Fibroblast of villous mesenchyme (primary cell): ENCODE results near the gene YRDC. TPM values are rescaled to one million over a fixed set of nuclear protein-coding genes. Genes with fewer than 3 reads are reported as not detected.

Experiments used
- DNase-seq: peaks from one replicate; pipeline ENCODE4 v3.0.0-alpha.2; 2010; ENCODE audit warnings: low read depth
- H3K4me3 ChIP-seq: 2 replicates; pipeline ENCODE4 v1.5.1; 2011; ENCODE audit warnings: low read depth, mild to moderate bottlenecking, low read length
- total RNA-seq: library from RNA; depleted of rRNA; stranded (reverse); fragments of >200 nt; gene quantifications from 2 replicates; pipeline ENCODE4 v1.2.3, GENCODE V29; 2012
- TF ChIP-seq, protein P1 (sequence below): IDR thresholded peaks from 2 replicates; pipeline ENCODE4 v1.5.1; 2012; ENCODE audit warnings: low read depth, mild to moderate bottlenecking, low read length; ENCODE audit not compliant: insufficient read depth

The YRDC gene
- total RNA-seq, 1 donor, result 15.5 TPM

DNA sequence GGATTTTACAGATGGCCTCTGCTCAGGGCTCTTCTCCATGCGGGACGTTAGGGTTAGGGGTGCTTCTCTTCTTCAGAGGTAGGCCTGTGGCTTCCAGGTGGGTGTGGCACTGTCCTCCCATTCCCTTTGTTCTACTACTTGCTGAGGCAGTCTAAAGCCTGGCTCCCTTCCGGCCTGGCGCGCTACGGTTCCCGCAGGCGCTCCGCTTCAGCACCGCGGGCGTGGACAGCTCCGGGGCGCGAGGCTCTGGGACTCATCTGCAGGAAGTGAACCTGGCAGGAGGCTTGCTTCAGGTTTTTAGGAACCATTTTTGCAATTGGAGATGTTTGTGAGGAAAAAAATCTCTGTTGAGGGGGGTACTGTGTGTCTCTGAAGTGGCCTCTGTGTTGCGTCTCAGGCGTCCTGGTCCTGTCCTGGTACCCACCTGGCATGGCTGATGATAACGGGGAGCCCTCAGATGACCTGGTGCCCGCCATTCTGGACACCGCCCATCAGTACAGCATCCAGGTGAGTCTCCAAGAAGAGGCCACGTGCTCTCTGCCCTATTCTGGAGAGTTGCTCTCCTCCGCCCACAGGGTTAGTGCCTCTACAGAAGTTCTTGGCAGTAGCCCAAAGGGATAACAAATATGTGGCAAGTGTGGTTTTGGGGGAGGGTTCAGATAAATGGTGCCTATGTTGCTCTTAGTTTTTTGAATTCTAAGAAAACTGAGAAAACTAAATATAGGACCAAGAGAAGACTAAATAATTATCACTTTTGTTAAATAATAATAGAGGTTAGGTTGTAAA, 12.5 kb downstream of the YRDC start:
- peak; percentile 59 for DNase-seq
- no peak overlapping the region for H3K4me3 ChIP-seq
- TF ChIP-seq, protein P1, sequence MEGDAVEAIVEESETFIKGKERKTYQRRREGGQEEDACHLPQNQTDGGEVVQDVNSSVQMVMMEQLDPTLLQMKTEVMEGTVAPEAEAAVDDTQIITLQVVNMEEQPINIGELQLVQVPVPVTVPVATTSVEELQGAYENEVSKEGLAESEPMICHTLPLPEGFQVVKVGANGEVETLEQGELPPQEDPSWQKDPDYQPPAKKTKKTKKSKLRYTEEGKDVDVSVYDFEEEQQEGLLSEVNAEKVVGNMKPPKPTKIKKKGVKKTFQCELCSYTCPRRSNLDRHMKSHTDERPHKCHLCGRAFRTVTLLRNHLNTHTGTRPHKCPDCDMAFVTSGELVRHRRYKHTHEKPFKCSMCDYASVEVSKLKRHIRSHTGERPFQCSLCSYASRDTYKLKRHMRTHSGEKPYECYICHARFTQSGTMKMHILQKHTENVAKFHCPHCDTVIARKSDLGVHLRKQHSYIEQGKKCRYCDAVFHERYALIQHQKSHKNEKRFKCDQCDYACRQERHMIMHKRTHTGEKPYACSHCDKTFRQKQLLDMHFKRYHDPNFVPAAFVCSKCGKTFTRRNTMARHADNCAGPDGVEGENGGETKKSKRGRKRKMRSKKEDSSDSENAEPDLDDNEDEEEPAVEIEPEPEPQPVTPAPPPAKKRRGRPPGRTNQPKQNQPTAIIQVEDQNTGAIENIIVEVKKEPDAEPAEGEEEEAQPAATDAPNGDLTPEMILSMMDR, result no peak

DNA sequence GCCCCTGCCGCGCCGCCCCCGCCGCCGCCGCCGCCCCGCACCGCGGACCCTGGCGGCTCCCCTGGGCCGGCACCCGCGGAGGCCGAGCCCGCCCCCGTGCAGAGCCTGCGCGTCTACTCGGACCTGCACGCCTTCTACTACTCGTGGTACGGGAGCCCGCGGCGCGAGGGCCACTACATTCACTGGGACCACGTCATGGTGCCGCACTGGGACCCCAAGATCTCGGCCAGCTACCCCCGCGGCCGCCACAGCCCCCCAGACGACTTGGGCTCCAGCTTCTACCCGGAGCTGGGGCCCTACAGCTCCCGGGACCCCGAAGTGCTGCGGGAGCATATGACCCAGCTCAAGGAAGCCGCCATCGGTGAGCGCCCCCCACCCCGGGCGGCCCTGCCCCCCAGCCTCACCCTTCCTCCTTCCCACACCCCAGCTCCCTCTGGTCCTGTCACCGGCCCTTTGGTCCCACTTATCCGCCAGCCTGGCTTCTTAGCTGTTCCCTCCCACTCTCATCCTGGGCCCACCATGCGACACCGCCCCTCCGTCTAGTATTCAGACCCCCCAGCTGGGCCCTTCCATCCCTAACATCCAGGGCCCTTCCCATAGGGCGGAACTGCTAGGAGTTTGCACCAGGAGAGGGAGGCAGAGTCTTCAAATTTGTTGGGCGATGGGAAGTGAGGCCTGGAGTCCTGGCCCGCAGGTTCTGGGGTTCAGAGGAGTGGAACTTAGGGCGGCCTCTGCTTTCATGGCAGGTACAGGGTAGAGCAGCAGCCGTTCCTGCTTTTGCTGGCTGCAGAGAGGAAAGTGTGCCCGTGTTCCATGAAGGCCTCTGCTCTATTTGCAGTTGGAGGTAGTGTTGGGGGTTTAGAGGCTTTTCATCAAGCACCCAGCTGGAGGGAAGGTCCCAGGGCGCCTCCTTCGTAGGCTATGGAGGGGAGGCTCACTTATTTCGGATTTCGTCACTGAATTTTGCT, 13.4 kb downstream of the YRDC start:
- no peak for DNase-seq
- TF ChIP-seq, protein P1, result no peak
- H3K4me3 ChIP-seq, result no peak overlapping the region

DNA sequence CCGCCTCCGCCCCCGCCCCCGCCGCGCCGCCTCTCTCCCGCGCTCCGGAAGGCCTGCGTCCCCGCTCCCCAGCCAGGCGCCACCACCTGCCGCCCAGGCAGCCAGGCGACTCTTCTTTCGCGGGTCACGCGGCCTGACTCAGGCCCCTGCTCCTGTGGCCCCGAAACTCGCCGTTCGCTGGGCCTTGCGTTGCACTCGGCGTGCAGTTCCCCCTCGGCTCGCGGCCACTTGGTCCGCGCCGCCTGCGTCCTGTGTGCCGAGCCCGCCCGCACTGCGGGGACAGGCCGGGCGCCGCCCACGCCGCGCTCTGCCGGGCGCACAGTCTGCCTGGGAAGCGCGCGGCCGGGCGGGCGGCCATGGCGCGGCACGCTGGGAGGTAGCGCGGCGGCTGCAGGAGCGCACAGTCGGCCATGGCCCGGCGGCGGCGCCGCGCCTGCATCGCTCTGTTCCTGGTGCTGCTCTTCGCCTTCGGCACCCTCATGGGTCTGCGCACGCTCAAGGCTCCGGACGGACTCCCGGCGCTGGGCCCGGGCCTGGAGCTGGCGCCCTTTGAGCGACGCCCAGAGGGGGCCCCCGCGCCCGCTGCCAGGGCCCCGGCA, 14.1 kb downstream of the YRDC start, which contains the start of gene MANEAL:
Gene MANEAL, plus strand, starts transcription at position 75 of the 599 bp plus-strand sequence. Its CDS starts 336 bp downstream, at position 411.
- peak within 1 kb of the TSS; percentile 49 for H3K4me3 ChIP-seq
- DNase-seq, result peak; percentile 48
- TF ChIP-seq, protein P1, result no peak

DNA sequence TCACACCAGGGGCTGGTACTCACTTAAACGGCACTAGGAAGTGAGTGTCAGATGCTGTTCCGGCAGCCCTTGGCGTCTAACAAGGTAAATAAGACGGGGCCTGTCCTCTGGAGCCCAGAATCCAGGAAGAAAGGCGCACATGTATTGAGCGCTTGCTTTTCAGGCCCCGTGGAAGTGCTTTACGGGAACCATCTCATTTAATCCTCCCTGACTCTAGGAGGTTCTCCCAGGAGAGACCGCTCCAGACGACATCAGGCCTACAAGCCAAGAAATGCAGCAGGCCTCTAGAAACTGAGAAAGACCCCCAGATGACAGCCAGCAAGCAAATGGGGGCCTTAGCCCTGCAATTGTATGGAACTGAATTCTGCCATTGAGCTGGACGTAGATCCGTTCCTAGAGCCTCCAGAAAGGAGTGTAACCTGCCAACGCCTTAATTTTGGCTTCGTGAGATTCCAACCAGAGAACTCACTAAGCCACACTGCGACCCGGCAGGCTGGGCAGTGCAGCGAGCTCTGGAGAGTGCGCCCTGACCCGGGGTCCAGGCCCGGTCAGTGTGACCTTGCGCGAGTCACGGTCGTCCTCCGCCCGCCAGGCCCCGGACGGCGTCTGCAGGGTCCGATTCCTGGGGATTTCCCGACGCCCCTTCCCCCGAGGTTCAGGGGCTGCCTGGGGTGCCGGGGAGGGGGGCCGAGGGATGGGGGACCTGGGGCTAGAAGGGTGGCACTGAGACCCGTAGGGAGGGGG, 14.9 kb downstream of the YRDC start:
- DNase-seq, result no peak
- TF ChIP-seq, protein P1, result no peak
- no peak overlapping the region for H3K4me3 ChIP-seq

DNA sequence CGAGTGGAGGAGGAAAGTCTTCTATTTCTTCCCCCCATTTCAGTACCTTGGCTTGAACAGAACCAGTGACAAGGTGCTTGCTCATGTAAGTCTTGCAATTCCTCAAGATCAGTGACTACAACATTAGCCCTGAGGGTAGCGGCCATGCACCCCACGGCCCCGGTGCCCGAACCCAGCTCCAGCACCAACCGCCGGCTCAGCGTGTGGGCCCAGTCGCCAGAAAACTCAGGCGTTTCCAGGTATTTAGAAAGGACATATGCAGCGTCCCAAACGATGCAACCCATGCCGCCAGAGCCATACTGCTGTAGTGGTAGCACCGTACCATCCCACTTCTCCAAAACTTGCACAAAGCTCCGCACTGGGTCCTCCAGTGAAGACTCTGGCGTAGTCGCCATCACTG, 25.5 kb downstream of the YRDC start:
- no peak overlapping the region for H3K4me3 ChIP-seq
- no peak for DNase-seq
- TF ChIP-seq, protein P1, result no peak

DNA sequence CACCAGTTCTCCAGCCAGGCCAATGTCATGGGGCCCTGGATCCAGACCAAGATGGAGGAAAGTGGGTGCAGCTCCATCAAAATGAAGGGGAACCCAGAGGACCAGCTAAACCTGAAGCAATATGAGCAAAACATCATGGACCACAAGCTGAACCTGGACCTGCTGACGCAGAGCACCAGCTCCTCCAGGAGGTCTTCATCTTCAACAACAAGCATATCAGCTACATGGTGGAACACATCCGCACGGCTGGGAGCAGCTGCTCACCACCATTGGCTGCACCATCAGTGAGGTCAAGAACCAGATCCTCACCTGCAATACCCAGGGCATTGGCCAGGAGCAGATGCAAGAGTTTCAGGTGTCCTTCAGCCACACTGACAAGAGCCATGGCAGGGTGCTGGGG, 29.4 kb downstream of the YRDC start:
- TF ChIP-seq, protein P1, result no peak
- DNase-seq, result no peak
- no peak overlapping the region for H3K4me3 ChIP-seq
